Tibial nerve (tissue), 3 donors: ENCODE results near the gene RNFT2.

Source experiments
- POLR2A ChIP-seq, 2 donors: fragments of 450-650 bp; IDR thresholded peaks; one replicate each; pipeline ENCODE4 v1.6.1; 2017; ENCODE audit warnings: antibody characterized with exemption in 2 of 2, mild to moderate bottlenecking in 2 of 2, moderate library complexity in 2 of 2
- TF ChIP-seq, protein P1 (sequence below), 5 experiments: fragments of 200-600 bp in 3 of 5; fragments of 450-650 bp in 2 of 5; sonication (generic) in 3 of 5; IDR thresholded peaks; one replicate each; pipeline ENCODE4 v1.5.1; 2016 to 2019; ENCODE audit warnings: antibody characterized with exemption in 5 of 5, mild to moderate bottlenecking in 3 of 5, moderate library complexity in 2 of 5

DNA sequence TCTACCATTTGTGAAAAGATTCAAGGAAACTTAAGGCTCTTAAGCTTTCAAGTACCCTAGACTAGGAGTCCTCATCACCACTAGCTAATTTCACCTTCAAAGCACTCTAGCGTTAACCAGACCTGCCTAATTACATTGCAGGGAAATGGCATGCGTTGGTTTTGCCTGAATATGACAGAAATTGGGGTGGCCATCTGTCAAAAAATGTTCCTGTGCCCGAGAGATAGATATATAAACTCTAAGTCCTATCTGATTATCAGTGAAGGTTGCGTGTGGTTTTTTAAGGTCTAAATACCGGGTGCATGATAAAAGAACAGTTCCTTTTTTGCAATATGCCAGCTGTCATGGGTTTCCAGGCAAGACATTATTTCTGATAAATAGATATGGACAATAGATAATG lies 48.6 kb upstream of the RNFT2 start:
- TF ChIP-seq, protein P1, sequence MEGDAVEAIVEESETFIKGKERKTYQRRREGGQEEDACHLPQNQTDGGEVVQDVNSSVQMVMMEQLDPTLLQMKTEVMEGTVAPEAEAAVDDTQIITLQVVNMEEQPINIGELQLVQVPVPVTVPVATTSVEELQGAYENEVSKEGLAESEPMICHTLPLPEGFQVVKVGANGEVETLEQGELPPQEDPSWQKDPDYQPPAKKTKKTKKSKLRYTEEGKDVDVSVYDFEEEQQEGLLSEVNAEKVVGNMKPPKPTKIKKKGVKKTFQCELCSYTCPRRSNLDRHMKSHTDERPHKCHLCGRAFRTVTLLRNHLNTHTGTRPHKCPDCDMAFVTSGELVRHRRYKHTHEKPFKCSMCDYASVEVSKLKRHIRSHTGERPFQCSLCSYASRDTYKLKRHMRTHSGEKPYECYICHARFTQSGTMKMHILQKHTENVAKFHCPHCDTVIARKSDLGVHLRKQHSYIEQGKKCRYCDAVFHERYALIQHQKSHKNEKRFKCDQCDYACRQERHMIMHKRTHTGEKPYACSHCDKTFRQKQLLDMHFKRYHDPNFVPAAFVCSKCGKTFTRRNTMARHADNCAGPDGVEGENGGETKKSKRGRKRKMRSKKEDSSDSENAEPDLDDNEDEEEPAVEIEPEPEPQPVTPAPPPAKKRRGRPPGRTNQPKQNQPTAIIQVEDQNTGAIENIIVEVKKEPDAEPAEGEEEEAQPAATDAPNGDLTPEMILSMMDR (IDR thresholded peaks at IDR 0.05), result no peak
- TF ChIP-seq POLR2A (IDR thresholded peaks at IDR 0.05), result no peak
